HepG2 (cell line): ENCODE data around the gene SYNGR4. TPM values are rescaled to one million over a fixed set of nuclear protein-coding genes. Genes with fewer than 3 reads are reported as not detected.
A peak's percentile ranks its signal among the peaks of the same experiment; 100 is the strongest.

Experiments used
- AGO2 ChIP-seq: fragments of 200-400 bp; formaldehyde crosslinking; optimal IDR thresholded peaks from 2 replicates; pipeline ENCODE3; 2017; ENCODE audit warnings: mild to moderate bottlenecking, low read depth, low read length, moderate library complexity
- CREB3 ChIP-seq: sonication (generic); formaldehyde crosslinking; IDR thresholded peaks from 2 replicates; pipeline ENCODE4 v1.5.0; 2020; ENCODE audit warnings: missing genetic modification reagents
- DMTF1 ChIP-seq: sonication (generic); formaldehyde crosslinking; IDR thresholded peaks from 2 replicates; pipeline ENCODE4 v1.4.0; 2020; ENCODE audit warnings: mild to moderate bottlenecking, missing genetic modification reagents
- E2F2 ChIP-seq: sonication (generic); formaldehyde crosslinking; IDR thresholded peaks from 2 replicates; pipeline ENCODE4 v1.4.0; 2020; ENCODE audit warnings: missing genetic modification reagents, borderline replicate concordance
- ELK4 ChIP-seq: sonication (generic); formaldehyde crosslinking; IDR thresholded peaks from 2 replicates; pipeline ENCODE4 v1.9.0; 2021; ENCODE audit warnings: missing genetic modification reagents, borderline replicate concordance
- ETV5 ChIP-seq: IDR thresholded peaks from 2 replicates; pipeline ENCODE4 v1.6.1; 2018; ENCODE audit warnings: missing biosample characterization, missing genetic modification reagents, inconsistent platforms, borderline replicate concordance
- FOXA3 ChIP-seq: IDR thresholded peaks from 2 replicates; pipeline ENCODE4 v1.6.1; 2016; ENCODE audit warnings: missing genetic modification reagents, missing compliant biosample characterization
- HIVEP1 ChIP-seq: sonication (generic); formaldehyde crosslinking; IDR thresholded peaks from 2 replicates; pipeline ENCODE4 v1.4.0; 2020; ENCODE audit warnings: mild to moderate bottlenecking, missing genetic modification reagents
- MLXIP ChIP-seq: sonication (generic); formaldehyde crosslinking; IDR thresholded peaks from 2 replicates; pipeline ENCODE4 v1.9.0; 2021; ENCODE audit warnings: missing genetic modification reagents, borderline replicate concordance
- MYPOP ChIP-seq: sonication (generic); formaldehyde crosslinking; IDR thresholded peaks from 2 replicates; pipeline ENCODE4 v1.8.1; 2023; ENCODE audit warnings: mild to moderate bottlenecking, moderate library complexity, missing genetic modification reagents
- NCOA5 ChIP-seq: sonication (generic); formaldehyde crosslinking; IDR thresholded peaks from 2 replicates; pipeline ENCODE4 v1.4.0; 2020; ENCODE audit warnings: missing genetic modification reagents
- NR3C1 ChIP-seq: sonication (generic); formaldehyde crosslinking; IDR thresholded peaks from 2 replicates; pipeline ENCODE4 v1.4.0; 2020; ENCODE audit warnings: missing genetic modification reagents
- TCF12 ChIP-seq, 2 experiments: fragments of 450-650 bp in 1 of 2; sonication (generic) in 1 of 2; formaldehyde crosslinking in 1 of 2; IDR thresholded peaks; 2 replicates each; pipeline versions ENCODE4 v1.6.1 to v1.8.0; 2017 to 2022; ENCODE audit warnings: antibody characterized with exemption in 1 of 2, mild to moderate bottlenecking in 1 of 2, missing genetic modification reagents in 1 of 2, moderate library complexity in 1 of 2
- THAP11 ChIP-seq: IDR thresholded peaks from 2 replicates; pipeline ENCODE4 v1.6.1; 2016; ENCODE audit warnings: missing biosample characterization, missing genetic modification reagents
- ZNF205 ChIP-seq: IDR thresholded peaks from 2 replicates; pipeline ENCODE4 v1.6.1; 2018; ENCODE audit warnings: missing biosample characterization, missing genetic modification reagents
- ZNF274 ChIP-seq: sonication (generic); formaldehyde crosslinking; IDR thresholded peaks from 2 replicates; pipeline ENCODE4 v1.5.1; 2020; ENCODE audit warnings: mild to moderate bottlenecking, missing genetic modification reagents
- ZNF326 ChIP-seq: sonication (generic); formaldehyde crosslinking; IDR thresholded peaks from 2 replicates; pipeline ENCODE4 v1.4.0; 2020; ENCODE audit warnings: missing genetic modification reagents, borderline replicate concordance
- ZNF580 ChIP-seq: IDR thresholded peaks from 2 replicates; pipeline ENCODE4 v1.6.1; 2016; ENCODE audit warnings: low read depth, borderline replicate concordance
- polyA plus RNA-seq, 8 experiments: library from polyadenylated mRNA; depleted of rRNA in 3 of 8; stranded (reverse) in 7 of 8; unstranded in 1 of 8; fragments of >200 nt; fragmentation: Illumina TruSeq in 4 of 8; extraction: Trizol in 4 of 8; gene quantifications; 2 replicates each; pipeline versions ENCODE4 v1.2.1 to v1.2.3, GENCODE V29; 2011 to 2016; ENCODE audit warnings: low read depth in 4 of 8, missing spikeins in 1 of 8, mixed read lengths in 1 of 8; ENCODE audit not compliant: insufficient read depth in 1 of 8
- total RNA-seq, 5 experiments: library from RNA; depleted of rRNA; stranded (reverse); fragments of >200 nt; fragmentation: Illumina TruSeq; extraction: Trizol; gene quantifications; 2 replicates each; pipeline ENCODE4 v1.2.3, GENCODE V29; 2016; ENCODE audit warnings: low read depth in 1 of 5

SYNGR4 gene
- total and polyA plus RNA-seq, 2 of the 13 experiments (the other 11 are each of a cell fraction or from before 2014, with no cell fraction given) = not detected

- TF ChIP-seq HIVEP1 (CRISPR knock-in tag) (no peak), THAP11 (CRISPR knock-in tag) (peak; percentile 55; the same call in 1 of the 2 replicates), NR3C1 (CRISPR knock-in tag) (no peak), ZNF205 (CRISPR knock-in tag) (no peak), ELK4 (CRISPR knock-in tag) (no peak), FOXA3 (CRISPR knock-in tag) (no peak), ZNF580 (CRISPR knock-in tag) (no peak), NCOA5 (no peak), TCF12 (IDR thresholded peaks at IDR 0.05) (no peak), TCF12 (CRISPR knock-in tag; IDR thresholded peaks at IDR 0.05) (no peak), MYPOP (CRISPR knock-in tag) (no peak), DMTF1 (no peak), ETV5 (CRISPR knock-in tag) (peak; percentile 49; the same call in 1 of the 2 replicates), AGO2 (no peak), E2F2 (CRISPR knock-in tag) (no peak), ZNF274 (CRISPR knock-in tag) (no peak), ZNF326 (no peak), CREB3 (CRISPR knock-in tag) (no peak), MLXIP (no peak)
Measured at GRCh38 chr19:48398375-48399235, 34.4 kb downstream of the SYNGR4 start (continued).
